NCI-H146 treated with DMSO at 0.1 percent for 48 hours (cell line): ENCODE results near the gene ADAR.
A peak's percentile ranks its signal among the peaks of the same experiment; 100 is the strongest.

Source experiments
- DNase-seq: peaks from one replicate; lab custom pipeline; 2025; ENCODE audit not compliant: unreplicated experiment; lab: John Stamatoyannopoulos, UW

Gene ADAR

GRCh38 chr1:154557939-154558719, 49.9 kb downstream of the ADAR start, which contains the start of gene UBE2Q1:
UBE2Q1 (minus strand) TSS chr1:154558662; CDS start chr1:154558553, 109 bp downstream.
- DNase-seq, result no peak

GRCh38 chr1:154557248-154557938, 50.6 kb downstream of the ADAR start:
- DNase-seq, result no peak

GRCh38 chr1:154556422-154556821, 51.6 kb downstream of the ADAR start:
- DNase-seq, result no peak

- DNase-seq, result no peak
Observed at GRCh38 chr1:154553056-154554030, 54.6 kb downstream of the ADAR start.

- DNase-seq, result no peak
Observed at GRCh38 chr1:154552036-154552435, 56.0 kb downstream of the ADAR start.

GRCh38 chr1:154551474-154551873, 56.5 kb downstream of the ADAR start:
- no peak for DNase-seq

- no peak for DNase-seq
Observed at GRCh38 chr1:154550657-154551056, 57.3 kb downstream of the ADAR start.

GRCh38 chr1:154550070-154550469, 57.9 kb downstream of the ADAR start:
- no peak for DNase-seq

- no peak for DNase-seq
Observed at GRCh38 chr1:154549202-154549770, 58.7 kb downstream of the ADAR start.

- DNase-seq, result no peak
Observed at GRCh38 chr1:154548028-154548427, 60.0 kb downstream of the ADAR start.

- no peak for DNase-seq
Observed at GRCh38 chr1:154547105-154547732, 60.8 kb downstream of the ADAR start.

GRCh38 chr1:154546264-154547063, 61.5 kb downstream of the ADAR start:
- DNase-seq, result peak; percentile 8

- DNase-seq, result no peak
Observed at GRCh38 chr1:154541231-154541630, 66.8 kb downstream of the ADAR start.

- no peak for DNase-seq
Observed at GRCh38 chr1:154539486-154540483, 68.2 kb downstream of the ADAR start.

- no peak for DNase-seq
Observed at GRCh38 chr1:154536570-154536969, 71.4 kb downstream of the ADAR start.

GRCh38 chr1:154533952-154534844, 73.8 kb downstream of the ADAR start:
- peak; percentile 41 for DNase-seq
